A673 (cell line): ENCODE data around the gene SHROOM3. TPM values are rescaled to one million over a fixed set of nuclear protein-coding genes. Genes with fewer than 3 reads are reported as not detected.

Experiments used
- BruUV-seq: library from RNA; stranded (reverse); fragments of 400-500 nt; replicated peaks from 2 replicates; lab custom pipeline; 2021; lab: Mats Ljungman, UMichigan
- CTCF ChIA-PET: fragments of 300-600 bp; sonication (Branson Sonifier 250); formaldehyde crosslinking; loops from one replicate; lab custom pipeline; 2022; ENCODE audit warnings: antibody characterized with exemption; lab: Charles Lee
- POLR2A ChIA-PET: fragments of 300-600 bp; sonication (Branson Sonifier 250); formaldehyde crosslinking; loops from one replicate; lab custom pipeline; 2022; ENCODE audit warnings: antibody characterized with exemption; ENCODE audit not compliant: low non-redundant PET; lab: Charles Lee
- DNase-seq: peaks from one replicate; pipeline ENCODE4 v3.0.0-alpha.2; 2015; ENCODE audit warnings: low spot score
- H3K27ac ChIP-seq: fragments of 200-600 bp; sonication (generic); 2 replicates; pipeline ENCODE4 v1.5.1; 2016; ENCODE audit warnings: mixed run types, low read depth, mild to moderate bottlenecking, mixed read lengths, antibody characterized with exemption, low read length; ENCODE audit not compliant: poor library complexity, severe bottlenecking
- H3K27me3 ChIP-seq: fragments of 200-600 bp; sonication (generic); replicated peaks from 2 replicates; pipeline ENCODE4 v1.6.1; 2017; ENCODE audit warnings: mixed run types, low read depth, mild to moderate bottlenecking, mixed read lengths, antibody characterized with exemption, low read length; ENCODE audit not compliant: insufficient read depth, poor library complexity
- H3K36me3 ChIP-seq: fragments of 200-600 bp; sonication (generic); 2 replicates; pipeline ENCODE4 v1.6.1; 2016; ENCODE audit warnings: mixed run types, mild to moderate bottlenecking, mixed read lengths, antibody characterized with exemption, low read length; ENCODE audit not compliant: insufficient read depth, poor library complexity, severe bottlenecking
- H3K4me1 ChIP-seq: fragments of 200-600 bp; sonication (generic); 2 replicates; pipeline ENCODE4 v1.6.1; 2017; ENCODE audit warnings: mixed run types, mild to moderate bottlenecking, mixed read lengths, antibody characterized with exemption, low read length; ENCODE audit not compliant: insufficient read depth, poor library complexity, severe bottlenecking
- H3K4me3 ChIP-seq: fragments of 200-600 bp; sonication (generic); 2 replicates; pipeline ENCODE4 v1.5.1; 2016; ENCODE audit warnings: low read depth, mixed run types, mild to moderate bottlenecking, mixed read lengths, low read length; ENCODE audit not compliant: poor library complexity, severe bottlenecking
- H3K9me3 ChIP-seq: fragments of 200-600 bp; sonication (generic); 2 replicates; pipeline ENCODE4 v1.6.1; 2016; ENCODE audit warnings: mixed run types, low read depth, mild to moderate bottlenecking, mixed read lengths, antibody characterized with exemption, low read length; ENCODE audit not compliant: poor library complexity, severe bottlenecking
- CTCF ChIP-seq: fragments of 300-800, 200-600 bp; sonication (generic); conservative IDR thresholded peaks from 2 replicates; pipeline ENCODE4 v1.5.1; 2017; ENCODE audit warnings: low read depth, mild to moderate bottlenecking, antibody characterized with exemption, low read length, moderate library complexity, mixed read lengths
- EZH2 ChIP-seq: fragments of 200-600 bp; sonication (generic); IDR thresholded peaks from 2 replicates; pipeline ENCODE4 v1.6.1; 2017; ENCODE audit warnings: borderline replicate concordance, low read depth, mild to moderate bottlenecking, mixed read lengths, antibody characterized with exemption, low read length; ENCODE audit not compliant: poor library complexity, severe bottlenecking
- intact Hi-C: fragments of 100-400 bp; cut with micrococcal nuclease; formaldehyde crosslinking; loops from one replicate; pipeline ENCODE4 v1.10.0; 2022; ENCODE audit not compliant: unreplicated experiment
- total RNA-seq: library from RNA; stranded (reverse); gene quantifications from 2 replicates; pipeline ENCODE4 v1.2.3, GENCODE V29; 2021

Gene SHROOM3
- total RNA-seq, 1 experiment from 2014 or later, result 9.3 TPM

GRCh38 chr4:76622717-76623116 lies 187.7 kb downstream of the SHROOM3 start:
- no peaks in the 10 kb centered on the region for H3K27me3 ChIP-seq
- intact Hi-C loops, result no loop called here
- no peaks in the 10 kb centered on the region for H3K4me1 ChIP-seq
- no TSS peak for BruUV-seq
- no peak overlapping the region for H3K27ac ChIP-seq
- POLR2A ChIA-PET, result no interaction called here
- no peak for DNase-seq
- no peaks in the 10 kb centered on the region for H3K36me3 ChIP-seq
- no peaks in the 10 kb centered on the region for H3K9me3 ChIP-seq
- CTCF ChIA-PET, result no interaction called here
- no peak overlapping the region for H3K4me3 ChIP-seq
- TF ChIP-seq EZH2, result no peak
- no peak for TF ChIP-seq CTCF

DNA sequence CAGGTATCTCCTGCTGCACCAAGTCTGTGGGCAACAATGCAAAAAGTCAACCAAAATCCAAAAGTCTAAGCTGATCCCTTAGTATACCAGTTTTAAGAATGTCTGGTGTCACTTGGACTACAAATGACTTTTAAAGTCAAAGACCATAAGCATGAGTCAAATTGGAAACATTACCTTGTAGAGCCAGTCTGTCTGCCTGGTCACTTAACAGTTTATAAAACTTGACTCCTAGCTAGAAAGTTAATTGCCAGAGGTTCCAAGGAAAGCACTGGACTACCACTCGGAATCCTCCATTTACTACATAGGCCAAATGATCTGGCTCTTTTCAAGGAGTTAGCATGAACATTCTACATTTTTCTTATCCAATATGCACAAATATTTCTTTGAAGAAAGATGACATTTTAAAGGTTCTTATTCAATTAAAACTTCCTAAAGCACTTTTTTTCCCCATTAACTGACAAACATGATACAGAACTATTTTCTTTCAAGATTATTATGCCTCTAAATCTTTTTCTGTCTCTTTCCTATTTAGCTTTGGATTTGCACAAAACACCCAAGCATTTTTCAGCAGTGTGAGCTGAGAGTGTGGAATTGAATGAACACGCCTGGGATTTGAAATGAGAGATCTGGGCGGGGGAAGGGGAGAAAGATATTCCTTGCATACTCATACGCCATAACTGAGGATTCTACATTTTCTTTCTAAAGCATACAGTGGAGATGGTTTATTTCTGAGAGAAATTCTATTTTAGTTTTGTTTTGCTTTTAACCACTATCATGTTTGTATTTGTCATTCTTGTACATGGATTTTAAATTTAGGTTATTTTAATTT lies 188.4 kb downstream of the SHROOM3 start:
- intact Hi-C loops, result no loop called here
- ChIA-PET CTCF (no interaction called here), POLR2A (no interaction called here)
- DNase-seq, result no peak
- H3K36me3 ChIP-seq, result no peaks in the 10 kb centered on the region
- no peak overlapping the region for H3K27ac ChIP-seq
- no peaks in the 10 kb centered on the region for H3K27me3 ChIP-seq
- no peaks in the 10 kb centered on the region for H3K9me3 ChIP-seq
- no peaks in the 10 kb centered on the region for H3K4me1 ChIP-seq
- BruUV-seq, result no TSS peak
- no peak for TF ChIP-seq EZH2
- no peak for TF ChIP-seq CTCF
- no peak overlapping the region for H3K4me3 ChIP-seq

GRCh38 chr4:76624241-76624681 lies 189.2 kb downstream of the SHROOM3 start:
- ChIA-PET CTCF (no interaction called here), POLR2A (no interaction called here)
- Histone ChIP-seq H3K4me1 (no peaks in the 10 kb centered on the region), H3K36me3 (no peaks in the 10 kb centered on the region), H3K4me3 (no peak overlapping the region), H3K9me3 (no peaks in the 10 kb centered on the region), H3K27ac (no peak overlapping the region), H3K27me3 (no peaks in the 10 kb centered on the region)
- no TSS peak for BruUV-seq
- TF ChIP-seq EZH2, result no peak
- no peak for TF ChIP-seq CTCF
- no peak for DNase-seq
- intact Hi-C loops, result no loop called here
